ENCODE results near the gene RPL15. TPM values are rescaled to one million over a fixed set of nuclear protein-coding genes. Genes with fewer than 3 reads are reported as not detected.

Gene RPL15
- total RNA-seq, 1 donor from 2014 or later, result 2,385 TPM

DNA sequence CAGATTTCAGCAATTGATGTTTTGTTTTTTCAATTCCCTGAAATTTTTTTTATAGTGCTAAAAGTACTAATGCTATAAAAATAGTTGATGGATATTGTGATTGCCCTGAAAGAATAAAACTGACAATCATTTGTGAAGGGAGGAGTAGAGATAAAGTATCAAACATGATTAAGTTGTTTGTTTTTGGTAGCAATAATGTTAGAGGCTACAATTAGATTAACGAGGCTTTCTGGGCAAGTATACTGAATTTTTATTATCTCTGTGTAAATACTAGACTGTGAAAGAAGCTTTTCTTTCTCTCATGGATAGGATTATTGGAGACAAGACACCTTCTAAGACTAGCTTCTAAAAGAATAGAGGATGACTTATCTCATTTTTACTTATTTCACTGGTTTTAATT lies 43.7 kb downstream of the RPL15 start:
- DNase-seq (ENCODE audit: low read depth, low spot score), result no peak

GRCh38 chr3:23961066-23961465 lies 44.1 kb downstream of the RPL15 start:
- no peak for DNase-seq (ENCODE audit: low read depth, low spot score)

GRCh38 chr3:23961913-23962312 lies 45.0 kb downstream of the RPL15 start:
- no peak for DNase-seq (ENCODE audit: low read depth, low spot score)

DNA sequence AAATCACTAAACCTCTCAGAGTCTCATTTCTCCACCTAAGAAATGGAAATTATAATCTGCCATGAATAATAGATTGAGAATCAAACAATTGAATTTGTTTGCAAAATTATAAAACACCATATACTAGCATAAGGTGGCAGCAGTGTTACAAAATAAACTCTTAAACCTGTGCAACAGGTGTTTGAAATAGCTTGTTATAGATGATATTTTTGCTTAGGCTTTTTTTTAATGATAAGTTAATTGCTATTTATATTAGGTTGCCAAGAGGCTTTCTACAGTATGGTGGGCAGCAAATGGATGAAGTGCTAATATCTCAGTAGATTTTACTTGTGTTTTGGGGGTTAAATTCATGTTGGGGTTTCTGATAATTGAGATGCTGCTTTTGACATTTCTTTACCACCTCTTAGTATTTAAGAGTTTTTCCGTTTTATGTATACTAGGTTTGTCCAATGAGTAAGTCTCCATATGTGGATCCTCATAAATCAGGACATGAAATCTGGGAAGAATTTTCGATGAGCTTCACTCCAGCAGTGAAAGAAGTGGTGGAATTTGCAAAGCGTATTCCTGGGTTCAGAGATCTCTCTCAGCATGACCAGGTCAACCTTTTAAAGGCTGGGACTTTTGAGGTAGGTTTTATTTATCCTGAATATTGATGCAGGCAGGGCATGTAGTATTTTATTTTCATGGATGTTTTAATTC lies 47.8 kb downstream of the RPL15 start:
- DNase-seq (ENCODE audit: low read depth, low spot score), result no peak

DNA sequence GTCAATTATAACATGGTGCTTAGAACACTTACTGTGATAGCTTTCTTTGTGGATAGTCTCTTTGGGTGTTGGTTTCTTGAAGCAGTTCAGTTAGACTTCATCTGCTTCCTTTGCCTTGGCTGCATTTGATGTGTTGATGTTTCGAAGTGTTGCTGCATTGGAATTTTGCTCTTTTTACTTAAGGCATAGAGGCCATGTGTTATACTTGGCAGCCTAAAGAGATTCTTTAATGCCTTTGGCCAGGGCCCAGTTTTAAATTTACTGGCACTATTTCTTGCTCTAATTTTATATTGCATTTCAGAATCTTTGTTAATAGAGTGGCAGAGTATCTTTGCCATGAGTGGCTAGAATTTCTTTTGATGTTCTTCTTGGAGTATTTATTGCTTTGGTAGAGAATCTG lies 49.4 kb downstream of the RPL15 start:
- DNase-seq (ENCODE audit: low read depth, low spot score), result no peak

- DNase-seq (ENCODE audit: low read depth, low spot score), result no peak
Observed at GRCh38 chr3:23968463-23969184, 51.7 kb downstream of the RPL15 start.

DNA sequence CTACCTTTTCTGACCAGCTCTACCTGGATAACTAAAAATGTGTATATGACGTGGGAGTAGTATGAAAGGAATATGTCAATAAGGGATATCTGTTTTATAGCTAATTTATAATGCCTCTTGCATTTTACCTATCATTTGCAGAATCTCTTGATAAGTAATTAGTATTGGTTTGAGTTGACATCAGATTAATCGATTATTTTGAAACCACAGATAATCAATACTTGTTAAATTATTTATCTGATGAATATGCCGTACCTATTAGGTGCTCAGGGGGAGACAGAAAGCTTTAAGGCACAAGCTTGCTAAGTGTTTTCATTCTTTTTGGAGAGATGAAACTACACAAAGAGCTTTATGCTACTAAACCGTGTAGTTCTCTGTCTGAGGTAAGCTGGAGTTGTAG lies 52.5 kb downstream of the RPL15 start:
- no peak for DNase-seq (ENCODE audit: low read depth, low spot score)

Other genes with a start within 250 kb of the RPL15 start
- 120 and 123 TPM in 2 replicates for gene UBE2E1, start 111.2 kb upstream of the RPL15 start, total RNA-seq
- gene NKIRAS1, start 142 bp upstream of the RPL15 start, total RNA-seq, result 6.3 and 10.0 TPM in 2 replicates
- 20.7 and 26.7 TPM in 2 replicates for gene NR1D2, start 28.2 kb downstream of the RPL15 start, total RNA-seq